Measurements from ENCODE around the gene TRAF7.
"Not testable (repeated sequence)": the region's sequence is repeated elsewhere in the genome, so short reads cannot be mapped to it uniquely, and the experiment has no call there.

DNA sequence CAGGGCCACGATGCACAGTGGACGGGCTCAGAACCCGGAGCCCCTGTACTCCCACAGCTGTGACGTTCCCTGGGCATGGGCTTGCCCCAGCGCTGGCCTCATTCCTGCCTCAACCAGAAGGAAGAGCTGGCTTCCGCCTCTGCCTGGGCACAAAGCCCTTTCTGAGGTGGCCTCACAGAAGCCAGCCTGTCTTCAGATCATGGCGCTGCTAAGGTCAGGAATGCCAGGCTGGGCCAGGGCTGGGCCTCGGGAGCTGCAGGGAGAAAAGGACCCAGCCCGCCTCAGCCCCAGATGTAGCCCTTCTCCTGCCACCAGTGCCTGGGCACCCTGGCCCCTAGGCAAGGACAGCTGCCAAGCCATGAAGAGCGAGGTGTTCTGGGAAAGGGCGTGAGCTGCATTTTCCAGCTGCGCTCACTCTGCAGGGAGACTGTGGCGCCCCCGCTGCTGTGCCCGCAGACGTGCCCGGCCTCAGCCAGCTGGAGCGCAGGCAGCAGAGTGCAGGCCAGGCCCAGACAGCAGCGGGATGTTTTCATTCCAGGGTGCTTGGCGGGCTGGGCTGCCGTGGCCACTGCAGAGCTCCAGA is 29.3 kb upstream of the TRAF7 start:
- TF ChIP-seq, protein P1, sequence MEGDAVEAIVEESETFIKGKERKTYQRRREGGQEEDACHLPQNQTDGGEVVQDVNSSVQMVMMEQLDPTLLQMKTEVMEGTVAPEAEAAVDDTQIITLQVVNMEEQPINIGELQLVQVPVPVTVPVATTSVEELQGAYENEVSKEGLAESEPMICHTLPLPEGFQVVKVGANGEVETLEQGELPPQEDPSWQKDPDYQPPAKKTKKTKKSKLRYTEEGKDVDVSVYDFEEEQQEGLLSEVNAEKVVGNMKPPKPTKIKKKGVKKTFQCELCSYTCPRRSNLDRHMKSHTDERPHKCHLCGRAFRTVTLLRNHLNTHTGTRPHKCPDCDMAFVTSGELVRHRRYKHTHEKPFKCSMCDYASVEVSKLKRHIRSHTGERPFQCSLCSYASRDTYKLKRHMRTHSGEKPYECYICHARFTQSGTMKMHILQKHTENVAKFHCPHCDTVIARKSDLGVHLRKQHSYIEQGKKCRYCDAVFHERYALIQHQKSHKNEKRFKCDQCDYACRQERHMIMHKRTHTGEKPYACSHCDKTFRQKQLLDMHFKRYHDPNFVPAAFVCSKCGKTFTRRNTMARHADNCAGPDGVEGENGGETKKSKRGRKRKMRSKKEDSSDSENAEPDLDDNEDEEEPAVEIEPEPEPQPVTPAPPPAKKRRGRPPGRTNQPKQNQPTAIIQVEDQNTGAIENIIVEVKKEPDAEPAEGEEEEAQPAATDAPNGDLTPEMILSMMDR (conservative IDR thresholded peaks at IDR 0.05 in 1 of 2, IDR thresholded peaks at IDR 0.05 in 1 of 2; ENCODE audit: extremely low read depth in 1 of 2, insufficient read depth in 1 of 2, low read depth in 1 of 2, low read length in 2 of 2): not testable (repeated sequence)
- TF ChIP-seq EZH2 (IDR thresholded peaks at IDR 0.05; ENCODE audit: borderline replicate concordance, low read length): not testable (repeated sequence)

All from mammary epithelial cell (primary cell).